Ureter (tissue), 1 donor: ENCODE data around the gene MANEA. TPM values are rescaled to one million over a fixed set of nuclear protein-coding genes. Genes with fewer than 3 reads are reported as not detected.
"Not testable (repeated sequence)": the region's sequence is repeated elsewhere in the genome, so short reads cannot be mapped to it uniquely, and the experiment has no call there.

ENCODE experiments used
- DNase-seq: peaks from one replicate; pipeline ENCODE4 v3.0.0-alpha.2; 2020; ENCODE audit warnings: low spot score
- total RNA-seq: library from RNA; stranded (reverse); gene quantifications from one replicate; pipeline ENCODE4 v1.2.4, GENCODE V29; 2023
- donor health status: DM: yes; HTN: yes; CAD: no.

The MANEA gene, protein sequence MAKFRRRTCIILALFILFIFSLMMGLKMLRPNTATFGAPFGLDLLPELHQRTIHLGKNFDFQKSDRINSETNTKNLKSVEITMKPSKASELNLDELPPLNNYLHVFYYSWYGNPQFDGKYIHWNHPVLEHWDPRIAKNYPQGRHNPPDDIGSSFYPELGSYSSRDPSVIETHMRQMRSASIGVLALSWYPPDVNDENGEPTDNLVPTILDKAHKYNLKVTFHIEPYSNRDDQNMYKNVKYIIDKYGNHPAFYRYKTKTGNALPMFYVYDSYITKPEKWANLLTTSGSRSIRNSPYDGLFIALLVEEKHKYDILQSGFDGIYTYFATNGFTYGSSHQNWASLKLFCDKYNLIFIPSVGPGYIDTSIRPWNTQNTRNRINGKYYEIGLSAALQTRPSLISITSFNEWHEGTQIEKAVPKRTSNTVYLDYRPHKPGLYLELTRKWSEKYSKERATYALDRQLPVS
- 22.4 TPM for total RNA-seq

DNA sequence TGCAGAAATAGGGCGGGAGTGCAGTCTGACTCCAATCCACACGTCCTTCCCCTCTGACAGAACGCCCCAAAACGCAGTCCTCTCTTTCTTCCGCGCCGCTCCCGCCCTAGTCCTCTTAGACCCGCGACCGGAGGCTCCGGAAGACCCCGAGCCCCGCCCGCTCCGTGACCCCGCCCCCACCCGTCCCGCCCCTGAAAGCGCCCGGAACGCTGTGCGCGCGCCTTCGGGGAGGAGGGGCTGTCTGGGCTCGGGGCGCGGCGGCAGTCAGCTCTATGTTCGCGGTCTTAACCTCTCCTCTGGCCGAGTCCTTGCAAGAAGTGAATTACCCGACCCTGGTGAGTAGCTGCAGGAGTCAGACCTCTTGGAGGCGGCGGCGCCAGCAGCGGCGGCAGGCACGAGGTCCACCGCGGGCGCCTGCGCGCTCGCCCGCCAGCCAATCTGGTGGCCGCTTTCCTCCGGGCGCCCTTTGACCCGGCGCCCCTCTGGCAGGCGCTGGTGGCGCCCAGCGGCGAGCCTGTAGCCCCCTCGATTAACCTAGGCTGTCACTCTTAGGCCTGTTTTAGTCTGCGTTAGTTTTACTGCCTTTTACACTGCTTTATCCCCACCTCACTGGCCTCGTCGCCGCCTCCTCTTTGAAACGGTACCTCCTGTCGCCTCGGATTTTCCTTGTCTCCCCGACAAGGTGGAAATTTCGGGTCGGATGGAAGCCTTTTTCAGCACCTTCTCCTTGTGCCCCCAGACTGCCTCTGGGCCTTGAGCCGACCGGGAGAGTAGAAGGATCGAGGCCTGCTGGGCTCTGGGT is at the start of gene MANEA:
TSS of gene MANEA (plus strand) at position 232 of the 802 bp plus-strand sequence. CDS start 8,905 bp downstream, outside the sequence.
- DNase-seq = peak; percentile 78

- DNase-seq = no peak
These were observed 47.6 kb upstream of the MANEA start for GRCh38 chr6:95529762-95530161.

DNA sequence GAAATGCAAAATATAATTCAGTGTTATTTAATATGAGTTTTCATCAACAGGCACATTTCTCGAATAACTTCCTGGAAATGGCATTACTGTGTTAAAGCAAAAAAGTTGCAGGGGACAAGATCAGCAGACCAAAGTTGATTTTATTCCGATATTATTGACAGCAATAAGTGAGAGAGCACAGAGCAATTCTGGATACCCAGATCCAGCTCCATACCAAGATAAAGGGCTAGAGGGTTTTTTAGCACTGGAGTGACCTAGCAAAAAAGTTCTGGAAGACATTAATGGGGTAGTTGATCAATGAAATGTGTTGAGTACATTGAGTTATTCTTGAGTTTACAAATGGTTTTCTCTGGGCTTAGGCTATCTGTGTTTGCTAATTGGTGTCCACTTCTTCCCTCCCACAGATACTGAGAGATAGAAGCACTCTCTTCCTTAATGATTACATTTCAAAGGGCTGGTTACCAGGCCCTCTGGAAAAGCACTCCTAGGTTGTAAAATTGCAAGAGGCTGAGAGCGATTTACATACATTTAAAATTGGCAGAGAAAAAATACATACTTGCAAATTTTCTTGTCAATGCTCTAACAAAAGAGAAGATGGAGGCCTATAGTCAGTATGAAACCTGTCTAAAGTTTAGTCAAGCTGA is 47.0 kb upstream of the MANEA start:
- DNase-seq = no peak

- no peak for DNase-seq
These were observed 33.5 kb upstream of the MANEA start for GRCh38 chr6:95543798-95544197.

DNA sequence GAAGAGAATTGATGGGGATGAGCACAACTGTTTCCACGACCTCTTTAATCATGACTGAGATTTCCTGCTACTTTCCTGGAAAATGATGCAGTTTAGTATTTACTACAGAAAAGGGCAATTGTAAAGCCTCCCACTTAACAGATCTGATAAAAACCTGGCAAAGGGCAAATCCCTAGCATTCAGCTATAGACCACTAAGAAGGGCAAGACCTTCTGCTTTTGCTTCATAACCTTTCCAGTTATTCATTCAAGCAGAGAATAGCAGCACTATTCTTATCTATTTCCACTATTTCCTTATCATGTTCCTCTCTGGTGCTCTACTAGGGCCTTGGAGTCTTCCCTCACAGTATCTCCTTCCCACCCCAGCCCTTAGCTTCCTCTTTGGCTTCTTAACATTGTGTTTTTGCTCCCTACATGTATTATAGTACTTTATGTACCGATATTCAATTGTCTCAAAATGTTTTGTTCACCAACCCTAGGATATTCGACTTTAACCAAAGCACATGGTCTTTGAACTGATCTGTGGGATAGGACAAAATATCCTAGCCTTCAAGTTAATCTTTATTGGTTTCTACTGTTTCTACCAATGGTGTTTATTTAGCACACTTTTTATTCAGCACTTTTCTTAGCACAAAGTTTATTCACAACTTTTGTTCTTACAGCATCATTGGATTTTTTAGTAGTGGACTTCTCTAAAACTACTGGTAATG is 32.7 kb upstream of the MANEA start:
- DNase-seq = no peak

GRCh38 chr6:95545226-95545625 is 32.1 kb upstream of the MANEA start:
- no peak for DNase-seq

- DNase-seq = no peak
These were observed 31.6 kb upstream of the MANEA start for GRCh38 chr6:95545686-95546085.

GRCh38 chr6:95546148-95546547 is 31.2 kb upstream of the MANEA start:
- DNase-seq = no peak

DNA sequence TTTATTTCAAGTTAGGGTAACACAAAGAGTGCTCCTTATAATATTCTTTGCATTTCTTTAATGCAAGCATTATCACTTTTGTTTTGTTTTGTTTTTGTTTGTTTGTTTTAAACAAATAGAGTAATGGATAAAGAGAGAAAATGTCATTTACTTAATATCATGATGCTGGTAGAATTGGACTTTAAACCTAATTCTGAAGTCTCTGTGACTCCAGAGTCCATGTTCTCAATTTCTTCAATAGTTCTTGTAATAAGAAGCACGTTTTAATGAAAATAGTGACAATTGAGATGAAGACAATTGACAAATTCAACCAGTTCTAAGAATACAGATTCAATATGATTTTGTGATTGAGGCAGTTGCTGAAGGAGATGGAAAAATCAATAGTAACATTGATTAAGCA is 30.3 kb upstream of the MANEA start:
- no peak for DNase-seq

- DNase-seq = no peak
These were observed 29.0 kb upstream of the MANEA start for GRCh38 chr6:95548188-95548786.

DNA sequence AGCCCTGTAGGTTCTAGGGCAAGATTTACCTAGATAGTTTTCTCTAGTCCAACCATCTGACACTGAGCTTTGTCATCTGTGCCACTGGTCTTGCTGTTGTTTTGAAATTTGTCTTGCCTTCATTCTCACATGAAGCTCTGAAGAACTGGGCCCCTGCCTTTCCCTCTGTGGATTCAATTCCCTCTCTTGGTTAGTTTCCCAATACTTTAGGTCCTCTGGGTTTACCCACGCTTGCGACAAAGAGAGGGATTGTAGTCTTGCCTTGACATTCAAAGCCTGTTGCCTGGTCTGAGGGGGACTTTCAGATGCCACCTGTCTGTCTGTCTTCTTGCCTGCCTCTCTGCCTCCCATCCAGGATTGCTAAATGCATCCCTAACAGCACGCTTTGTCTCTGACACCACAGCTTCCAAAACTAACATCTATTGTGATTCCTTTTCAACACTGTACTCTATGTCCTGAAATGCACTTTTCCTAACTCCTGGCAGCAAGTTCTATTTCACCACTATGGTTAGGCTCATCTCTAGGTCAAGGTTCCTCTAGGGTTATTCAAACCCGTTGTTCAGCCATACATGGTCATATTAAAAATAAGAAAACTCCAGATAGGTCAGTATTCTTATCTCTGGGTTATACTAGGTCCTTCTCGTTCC is 25.5 kb upstream of the MANEA start:
- no peak for DNase-seq

DNA sequence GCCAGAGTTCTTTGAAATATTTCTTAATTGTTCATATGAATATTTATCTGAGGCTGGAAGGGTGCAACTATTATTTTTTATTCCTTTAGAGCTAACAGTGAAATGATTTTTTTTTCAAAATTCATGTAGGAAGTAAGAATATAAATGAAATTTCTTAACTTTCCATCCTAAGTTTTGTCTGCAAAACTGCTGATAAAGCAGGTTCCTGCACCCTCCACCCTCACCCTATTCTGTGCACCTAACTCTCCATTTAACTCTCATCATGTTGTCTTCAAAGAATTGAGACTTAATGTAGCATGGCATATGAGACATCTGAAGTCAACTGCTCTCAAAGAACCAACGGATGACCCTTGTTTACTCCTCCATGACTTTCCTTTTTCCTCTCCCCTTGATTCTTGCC is 23.5 kb upstream of the MANEA start:
- no peak for DNase-seq

DNA sequence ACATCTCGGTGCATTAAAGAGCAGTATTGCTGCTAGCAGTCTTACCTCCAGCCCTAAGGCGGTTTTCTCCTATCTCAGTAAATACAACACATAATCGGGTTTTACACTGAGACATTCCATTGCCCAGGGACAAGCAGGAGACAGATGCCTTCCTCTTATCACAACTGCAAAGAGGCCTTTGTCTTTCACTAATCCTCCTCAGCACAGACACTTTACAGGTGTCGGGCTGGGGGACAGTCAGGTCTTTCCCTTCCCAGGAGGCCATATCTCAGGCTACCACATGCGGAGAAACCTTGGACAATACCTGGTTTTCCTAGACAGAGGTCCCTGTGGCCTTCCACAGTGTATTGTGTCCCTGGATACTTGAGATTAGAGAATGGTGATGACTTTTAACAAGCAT is 16.4 kb upstream of the MANEA start:
- DNase-seq = not testable (repeated sequence)

- no peak for DNase-seq
These were observed 7.8 kb upstream of the MANEA start for GRCh38 chr6:95569560-95569959.

DNA sequence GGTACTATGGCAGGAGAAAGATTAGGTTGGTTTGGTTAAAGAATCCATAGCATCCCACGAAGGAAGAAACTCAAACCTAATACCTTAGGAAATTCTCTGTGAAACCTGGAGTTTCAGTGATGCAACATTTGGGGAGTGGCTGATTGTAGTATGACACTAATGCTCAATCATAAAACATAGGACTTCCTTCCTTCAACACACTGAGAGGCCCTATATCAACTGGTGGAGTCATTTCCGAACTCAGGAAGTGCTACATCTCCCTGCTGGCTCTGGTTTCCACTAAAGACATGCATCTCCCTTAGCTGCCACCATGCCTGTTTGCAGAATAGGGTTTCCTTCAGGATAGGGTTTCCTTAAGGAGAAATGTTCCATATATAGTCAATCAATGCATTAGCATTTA is 5.2 kb upstream of the MANEA start:
- DNase-seq = no peak

GRCh38 chr6:95574811-95575210 is 2.5 kb upstream of the MANEA start:
- DNase-seq = no peak

DNA sequence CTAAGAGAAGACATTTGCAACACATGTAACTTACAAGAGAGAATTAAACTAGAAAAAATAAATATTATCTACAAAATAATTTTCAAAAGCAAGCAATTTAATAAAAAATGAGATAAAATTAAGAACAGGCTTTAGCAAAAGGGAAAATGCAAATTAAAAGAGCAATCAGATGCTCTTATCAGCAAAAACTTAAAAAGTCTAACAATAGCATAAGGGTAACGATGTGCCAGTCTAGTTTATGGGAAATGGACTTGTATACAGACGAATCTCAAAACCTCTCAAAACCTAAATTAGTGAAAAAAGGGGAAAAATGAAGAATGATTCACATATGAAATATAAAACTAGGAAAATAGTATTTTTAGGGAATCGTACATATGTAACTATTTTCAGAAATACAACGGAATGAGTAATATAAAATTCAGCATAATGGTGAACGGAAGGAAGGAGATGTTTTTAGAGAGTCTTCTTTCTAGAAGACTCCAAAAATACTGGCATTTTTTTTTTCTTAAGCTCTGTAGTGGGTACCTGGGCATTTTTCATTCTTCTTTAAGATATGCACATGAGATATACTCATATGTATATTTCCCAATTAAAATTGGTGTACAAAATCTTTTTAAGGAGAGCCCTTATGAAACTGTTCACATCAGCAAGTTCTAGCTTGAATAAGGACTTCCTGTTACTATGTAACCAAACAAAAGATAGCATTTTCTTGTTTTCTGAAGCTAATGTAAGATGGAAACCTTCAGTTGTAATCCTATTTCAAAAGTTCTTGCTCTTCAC is 927 bp upstream of the MANEA start:
- no peak for DNase-seq

- no peak for DNase-seq
These were observed 384 bp upstream of the MANEA start for GRCh38 chr6:95576998-95577303.

DNA sequence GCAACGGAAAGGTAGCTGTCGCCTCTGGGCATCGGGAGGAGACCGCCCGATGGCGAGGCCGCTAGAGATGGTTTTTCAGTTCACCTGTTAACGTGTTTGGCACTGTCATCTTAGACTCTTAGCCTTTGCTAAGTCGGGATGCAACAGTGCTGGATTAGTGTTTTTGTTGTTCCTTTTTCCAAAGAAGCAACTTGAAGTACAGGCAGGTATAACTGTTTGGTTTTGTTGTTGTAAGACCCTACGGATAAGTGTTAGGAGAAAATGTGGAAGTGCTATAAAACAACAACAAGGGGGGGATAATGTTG is 723 bp downstream of the MANEA start:
- DNase-seq = no peak

DNA sequence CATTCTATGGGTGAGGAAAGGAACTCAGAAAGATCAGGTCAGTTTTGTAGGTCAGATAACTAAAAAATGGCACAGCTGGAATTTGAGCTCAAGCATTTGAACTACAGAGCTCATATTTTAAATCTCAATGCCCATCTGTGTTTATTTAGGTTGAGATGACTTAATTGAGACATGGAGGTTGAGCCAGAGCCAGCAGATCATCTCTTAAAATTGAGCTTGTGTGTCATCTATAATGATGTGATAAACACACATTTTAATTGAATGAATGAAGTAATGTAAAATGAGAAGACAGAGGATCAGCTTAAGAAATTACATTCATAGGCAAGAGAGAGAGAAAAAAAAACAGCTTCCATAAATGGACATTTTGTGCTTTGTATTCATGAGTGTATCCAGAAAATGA is 3.7 kb downstream of the MANEA start:
- DNase-seq = no peak
